ENCODE data around the gene ARAP1.

The ARAP1 gene

GRCh38 chr11:72705442-72706365, 46.5 kb downstream of the ARAP1 start:
- DNase-seq (ENCODE audit: insufficient read length, low spot score) (peak; percentile 68), FAIRE-seq (peak; percentile 41)
- no peak for TF ChIP-seq CTCF (IDR thresholded peaks at IDR 0.05; ENCODE audit: insufficient read depth, missing control alignments)

DNA sequence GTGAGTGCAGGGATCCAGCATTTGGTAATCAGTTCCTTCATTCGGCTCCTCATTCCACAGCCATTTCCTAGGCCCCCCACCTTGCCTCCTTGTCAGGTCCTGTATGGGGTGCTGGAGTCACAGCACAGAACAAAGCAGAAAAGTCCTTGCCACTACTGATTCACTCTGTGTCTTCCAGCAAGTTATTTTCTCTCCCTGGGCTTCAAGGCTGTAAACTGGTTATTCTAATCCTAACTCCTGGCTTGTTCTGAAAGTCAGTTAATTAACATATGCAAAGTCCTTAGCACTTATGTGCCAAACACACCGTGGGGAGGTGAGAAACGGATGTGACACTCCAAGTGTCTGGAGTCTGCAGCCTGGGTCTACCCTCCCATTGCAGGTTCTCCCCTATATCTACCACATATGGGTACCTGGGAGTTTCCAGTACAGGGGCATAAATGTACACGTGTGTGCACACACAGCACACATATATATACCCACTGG, 47.4 kb downstream of the ARAP1 start:
- no peak for DNase-seq (ENCODE audit: insufficient read length, low spot score)
- FAIRE-seq: no peak
- no peak for TF ChIP-seq CTCF (IDR thresholded peaks at IDR 0.05; ENCODE audit: insufficient read depth, missing control alignments)

GRCh38 chr11:72704028-72704782, 48.0 kb downstream of the ARAP1 start:
- no peak for TF ChIP-seq CTCF (IDR thresholded peaks at IDR 0.05; ENCODE audit: insufficient read depth, missing control alignments)
- FAIRE-seq (no peak), DNase-seq (ENCODE audit: insufficient read length, low spot score) (no peak)

DNA sequence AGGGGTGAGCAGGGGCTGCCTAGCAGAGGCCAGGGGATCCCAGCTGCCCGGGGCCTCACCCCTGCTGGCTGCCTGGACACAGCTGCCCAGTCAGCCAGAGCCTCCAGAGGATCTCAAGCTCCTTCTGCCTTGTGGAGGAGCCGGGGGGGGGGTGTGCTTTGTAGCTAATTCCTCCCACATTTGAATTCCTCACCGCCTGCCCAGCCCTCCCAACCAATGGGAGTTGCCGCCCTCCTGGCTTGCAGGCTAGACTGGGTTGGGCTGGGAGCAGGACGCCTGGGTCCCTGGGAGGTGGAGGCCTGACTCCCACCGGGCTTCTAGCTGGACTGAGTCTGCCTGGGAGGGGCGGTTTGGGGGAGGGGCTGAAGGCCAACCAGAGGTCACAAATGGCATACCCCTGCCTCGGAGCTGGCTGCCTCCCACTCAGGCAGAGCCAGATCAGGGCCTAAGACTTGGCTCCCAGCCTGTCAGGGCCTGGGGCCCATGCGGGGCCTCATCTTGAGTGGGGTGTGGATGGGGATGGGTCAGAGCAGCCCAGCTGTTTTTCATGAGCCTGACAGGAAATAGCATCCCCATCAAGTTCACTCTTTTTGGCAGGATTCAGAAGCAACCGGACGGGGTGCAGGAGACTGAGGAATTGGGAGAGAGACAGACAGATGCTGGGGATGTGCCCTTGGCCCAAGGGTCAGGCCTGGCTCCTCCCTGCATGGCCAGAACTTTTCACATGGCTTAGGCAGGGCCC, 48.8 kb downstream of the ARAP1 start:
- DNase-seq (ENCODE audit: insufficient read length, low spot score): no peak
- no peak for FAIRE-seq
- no peak for TF ChIP-seq CTCF (IDR thresholded peaks at IDR 0.05; ENCODE audit: insufficient read depth, missing control alignments)

- FAIRE-seq (no peak), DNase-seq (ENCODE audit: insufficient read length, low spot score) (no peak)
- no peak for TF ChIP-seq CTCF (IDR thresholded peaks at IDR 0.05; ENCODE audit: insufficient read depth, missing control alignments)
Observed at GRCh38 chr11:72702577-72703241, 49.5 kb downstream of the ARAP1 start.

DNA sequence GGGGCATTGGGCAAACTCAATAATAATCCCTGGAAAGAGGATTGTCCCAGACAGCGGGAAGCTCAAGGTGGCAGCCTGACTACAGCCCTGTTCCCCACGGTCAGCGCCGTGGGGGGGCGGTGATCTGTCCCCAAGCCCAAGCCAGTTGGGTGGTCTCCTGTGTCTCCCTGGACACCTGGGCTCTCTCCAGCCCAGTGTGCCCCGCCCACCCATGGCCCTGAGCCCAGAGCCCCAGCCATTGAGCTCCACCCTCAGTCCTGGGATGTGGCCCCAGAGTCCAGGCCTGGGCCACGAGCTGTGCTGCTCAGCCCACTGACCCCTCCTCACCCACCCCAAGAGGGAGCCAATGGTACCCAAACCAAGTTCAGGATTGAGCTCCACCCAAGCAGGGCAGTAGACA, 50.1 kb downstream of the ARAP1 start:
- FAIRE-seq: no peak
- DNase-seq (ENCODE audit: insufficient read length, low spot score): no peak
- TF ChIP-seq CTCF (IDR thresholded peaks at IDR 0.05; ENCODE audit: insufficient read depth, missing control alignments): no peak
